ENCODE results near the gene BIRC7.

The BIRC7 gene

DNA sequence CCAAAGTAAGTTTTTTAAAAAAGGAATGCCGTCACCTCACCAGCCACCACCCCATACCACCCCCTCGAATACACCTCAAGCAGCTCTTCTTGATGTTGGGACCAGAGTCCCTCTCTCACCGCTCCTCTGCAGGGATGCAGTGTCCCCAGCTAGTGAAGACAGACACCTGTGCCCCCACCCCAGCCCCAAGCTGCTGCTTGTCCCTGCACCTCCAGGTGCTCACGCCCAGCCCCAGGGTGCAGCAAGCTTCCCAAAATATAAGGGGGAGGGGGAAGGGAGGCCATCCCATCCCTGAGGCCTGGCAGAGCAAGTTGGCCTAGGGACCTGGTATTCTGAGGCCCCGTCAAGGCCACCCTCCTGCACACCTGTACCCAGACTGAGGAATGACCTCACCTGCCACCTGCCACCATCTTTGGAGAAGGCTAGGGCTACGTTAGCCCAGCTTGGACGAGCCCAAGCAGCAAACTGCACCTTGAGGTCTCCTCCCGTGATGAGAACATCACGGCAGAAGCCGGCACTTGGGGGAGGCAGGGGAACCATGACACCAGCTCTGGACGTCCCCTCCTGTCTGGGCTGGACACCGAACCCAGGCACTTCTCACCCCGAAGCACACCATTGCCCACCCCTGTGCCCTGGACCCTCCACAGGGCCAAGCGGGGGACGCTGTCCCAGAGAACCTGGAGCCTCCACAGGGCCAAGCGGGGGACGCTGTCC is 45.7 kb upstream of the BIRC7 start:
- TF ChIP-seq, protein P1, sequence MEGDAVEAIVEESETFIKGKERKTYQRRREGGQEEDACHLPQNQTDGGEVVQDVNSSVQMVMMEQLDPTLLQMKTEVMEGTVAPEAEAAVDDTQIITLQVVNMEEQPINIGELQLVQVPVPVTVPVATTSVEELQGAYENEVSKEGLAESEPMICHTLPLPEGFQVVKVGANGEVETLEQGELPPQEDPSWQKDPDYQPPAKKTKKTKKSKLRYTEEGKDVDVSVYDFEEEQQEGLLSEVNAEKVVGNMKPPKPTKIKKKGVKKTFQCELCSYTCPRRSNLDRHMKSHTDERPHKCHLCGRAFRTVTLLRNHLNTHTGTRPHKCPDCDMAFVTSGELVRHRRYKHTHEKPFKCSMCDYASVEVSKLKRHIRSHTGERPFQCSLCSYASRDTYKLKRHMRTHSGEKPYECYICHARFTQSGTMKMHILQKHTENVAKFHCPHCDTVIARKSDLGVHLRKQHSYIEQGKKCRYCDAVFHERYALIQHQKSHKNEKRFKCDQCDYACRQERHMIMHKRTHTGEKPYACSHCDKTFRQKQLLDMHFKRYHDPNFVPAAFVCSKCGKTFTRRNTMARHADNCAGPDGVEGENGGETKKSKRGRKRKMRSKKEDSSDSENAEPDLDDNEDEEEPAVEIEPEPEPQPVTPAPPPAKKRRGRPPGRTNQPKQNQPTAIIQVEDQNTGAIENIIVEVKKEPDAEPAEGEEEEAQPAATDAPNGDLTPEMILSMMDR (IDR thresholded peaks at IDR 0.05): no peak

DNA sequence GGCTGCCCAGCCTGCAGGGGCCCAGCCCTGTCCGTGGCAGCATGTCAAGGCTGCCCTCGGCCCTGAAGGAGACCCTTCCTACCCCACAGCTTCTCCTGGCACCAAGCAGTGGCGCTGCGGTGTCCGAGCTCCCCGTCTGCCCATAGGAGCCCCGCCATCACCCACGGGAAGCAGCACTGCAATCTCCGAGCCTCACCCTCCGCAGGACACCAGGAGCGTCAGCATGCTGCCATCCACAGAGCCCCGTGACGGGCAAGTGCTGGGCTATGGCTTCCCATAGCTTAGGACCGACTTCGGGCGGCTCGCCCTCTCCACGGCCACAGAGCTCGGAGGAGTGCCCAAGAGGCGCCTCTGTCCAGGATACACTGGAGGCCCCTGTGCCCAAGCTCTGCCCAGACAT is 44.9 kb upstream of the BIRC7 start:
- TF ChIP-seq, protein P1 (IDR thresholded peaks at IDR 0.05): no peak

DNA sequence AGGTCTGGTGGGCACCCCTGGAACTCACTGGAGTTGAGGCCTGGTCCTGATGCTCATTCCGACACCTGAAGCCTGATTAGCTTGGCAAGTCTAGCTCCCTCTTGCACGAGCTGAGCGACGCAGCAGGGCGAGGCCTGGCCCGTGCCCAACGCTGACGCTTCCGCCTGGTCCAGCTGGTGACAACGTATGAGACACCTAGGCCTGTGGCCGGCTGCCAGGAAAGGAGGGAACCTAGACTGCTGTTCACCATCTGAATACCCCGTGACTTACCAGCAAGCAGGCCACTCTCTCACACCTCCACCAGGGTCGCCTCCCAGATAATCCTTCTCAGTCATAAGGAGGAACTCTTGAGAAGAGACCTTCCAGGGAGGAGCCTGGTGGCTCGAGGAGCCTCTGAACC is 44.3 kb upstream of the BIRC7 start:
- TF ChIP-seq, protein P1 (IDR thresholded peaks at IDR 0.05): no peak

DNA sequence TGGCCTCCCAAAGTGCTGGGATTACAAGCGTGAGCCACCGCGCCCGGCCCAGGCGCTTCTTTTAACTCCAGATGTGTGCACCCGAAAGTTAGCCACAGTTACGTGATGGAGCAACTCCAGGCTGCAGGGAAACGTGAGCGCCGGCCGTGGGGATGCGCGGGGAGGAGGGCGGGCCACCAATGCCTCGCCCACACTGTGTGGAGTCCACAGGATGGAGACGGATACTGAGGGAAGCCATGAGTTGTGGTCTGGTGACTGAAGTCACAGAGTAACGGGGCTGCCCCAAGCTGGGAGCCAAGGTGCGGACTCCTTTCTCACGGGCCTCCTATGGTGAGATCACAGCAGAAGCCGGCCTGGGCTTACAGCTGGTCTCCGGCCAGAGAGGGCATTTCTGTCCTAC is 43.0 kb upstream of the BIRC7 start:
- TF ChIP-seq, protein P1 (IDR thresholded peaks at IDR 0.05): no peak

DNA sequence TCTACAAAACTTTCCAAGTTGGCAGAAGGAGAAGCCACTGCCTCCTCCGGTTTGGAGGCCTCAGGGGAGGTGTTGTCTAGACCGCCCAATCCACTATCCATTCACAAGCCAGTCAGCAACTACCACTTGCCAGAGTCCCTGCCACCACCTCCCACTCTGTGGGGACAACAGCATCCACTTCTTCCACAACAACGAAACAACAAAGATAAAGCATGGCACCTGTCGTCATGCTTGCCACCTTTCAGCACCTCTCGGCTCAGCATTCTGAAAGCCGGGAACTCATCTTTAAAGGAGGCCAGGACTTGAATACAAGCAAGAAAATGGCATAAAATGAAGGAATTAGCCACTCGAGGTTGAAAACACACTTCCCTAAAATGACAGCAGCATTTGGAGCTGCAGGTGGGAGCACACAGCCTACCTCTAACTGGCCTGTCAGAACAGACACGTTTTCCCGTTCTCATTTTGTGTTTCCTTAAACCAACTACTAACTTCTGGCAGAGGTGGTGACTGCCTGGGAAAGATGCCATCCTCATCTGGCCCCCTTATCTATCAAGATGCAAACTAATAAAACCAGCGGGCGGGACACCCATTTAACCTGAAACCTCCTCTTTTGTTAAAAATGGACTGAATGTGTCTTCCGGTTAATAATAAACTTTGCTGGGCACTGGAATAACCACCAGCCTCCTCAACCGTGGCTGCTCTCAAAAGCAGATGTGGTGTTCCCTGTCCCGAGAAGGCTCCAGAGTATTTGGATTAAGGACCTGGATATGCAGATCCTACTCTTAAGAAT is 41.5 kb upstream of the BIRC7 start:
- TF ChIP-seq, protein P1 (IDR thresholded peaks at IDR 0.05): no peak

DNA sequence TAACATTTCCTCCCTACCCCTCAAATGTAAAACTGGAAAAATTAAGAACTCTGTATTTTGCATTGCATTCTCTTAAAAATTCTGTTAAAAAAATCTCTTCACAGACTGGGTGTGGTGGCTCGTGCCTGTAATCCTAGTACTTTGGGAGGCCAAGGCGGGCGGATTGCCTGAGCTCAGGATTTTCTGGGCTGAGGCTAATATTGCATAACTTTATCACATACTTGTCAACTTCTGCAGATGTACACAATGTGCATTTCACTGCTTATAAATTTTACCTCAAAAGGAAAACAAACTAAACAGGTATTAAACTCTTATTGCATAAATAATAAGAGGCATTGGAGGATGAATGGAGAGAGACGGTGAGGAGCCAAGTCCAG is 40.9 kb upstream of the BIRC7 start:
- TF ChIP-seq, protein P1 (IDR thresholded peaks at IDR 0.05): no peak

DNA sequence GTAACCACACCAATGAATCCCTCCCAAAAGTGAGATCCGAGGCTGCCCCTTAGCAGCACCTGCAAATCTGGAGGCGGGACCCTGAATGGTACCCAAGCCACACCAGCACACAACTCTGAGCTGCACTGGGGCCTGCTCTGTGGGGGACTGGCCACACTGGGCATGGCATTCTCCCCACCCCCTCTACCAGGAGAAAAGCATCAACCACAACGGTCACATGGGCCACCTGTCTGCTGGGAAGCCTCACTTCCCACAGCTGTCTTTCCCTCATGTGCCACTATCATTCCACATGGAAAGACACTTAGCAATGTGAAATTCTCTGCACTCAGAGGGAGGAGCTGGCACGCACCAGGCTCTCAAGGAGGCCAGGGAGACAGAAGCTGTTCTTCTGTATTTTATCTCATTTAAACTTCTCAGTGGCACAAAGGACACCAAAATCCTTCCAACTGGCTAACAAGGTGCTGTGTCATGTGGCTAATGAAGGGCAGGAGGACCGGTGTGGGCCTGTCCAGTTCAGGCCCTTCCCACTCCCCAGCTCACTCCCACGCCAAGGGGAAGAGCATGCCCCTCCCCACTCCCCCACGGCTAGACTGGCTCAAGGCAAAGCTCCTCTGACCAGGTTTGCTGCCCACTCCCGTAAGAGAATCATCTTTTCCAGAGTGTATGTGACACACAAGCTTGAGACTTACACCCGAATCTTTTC is 38.8 kb upstream of the BIRC7 start:
- TF ChIP-seq, protein P1 (IDR thresholded peaks at IDR 0.05): no peak
